UCSD-AML1 (cell line): ENCODE data around the gene APMAP.

Experiments used
- DNase-seq: peaks from one replicate; lab custom pipeline; 2025; ENCODE audit not compliant: unreplicated experiment; lab: John Stamatoyannopoulos, UW

APMAP gene

DNA sequence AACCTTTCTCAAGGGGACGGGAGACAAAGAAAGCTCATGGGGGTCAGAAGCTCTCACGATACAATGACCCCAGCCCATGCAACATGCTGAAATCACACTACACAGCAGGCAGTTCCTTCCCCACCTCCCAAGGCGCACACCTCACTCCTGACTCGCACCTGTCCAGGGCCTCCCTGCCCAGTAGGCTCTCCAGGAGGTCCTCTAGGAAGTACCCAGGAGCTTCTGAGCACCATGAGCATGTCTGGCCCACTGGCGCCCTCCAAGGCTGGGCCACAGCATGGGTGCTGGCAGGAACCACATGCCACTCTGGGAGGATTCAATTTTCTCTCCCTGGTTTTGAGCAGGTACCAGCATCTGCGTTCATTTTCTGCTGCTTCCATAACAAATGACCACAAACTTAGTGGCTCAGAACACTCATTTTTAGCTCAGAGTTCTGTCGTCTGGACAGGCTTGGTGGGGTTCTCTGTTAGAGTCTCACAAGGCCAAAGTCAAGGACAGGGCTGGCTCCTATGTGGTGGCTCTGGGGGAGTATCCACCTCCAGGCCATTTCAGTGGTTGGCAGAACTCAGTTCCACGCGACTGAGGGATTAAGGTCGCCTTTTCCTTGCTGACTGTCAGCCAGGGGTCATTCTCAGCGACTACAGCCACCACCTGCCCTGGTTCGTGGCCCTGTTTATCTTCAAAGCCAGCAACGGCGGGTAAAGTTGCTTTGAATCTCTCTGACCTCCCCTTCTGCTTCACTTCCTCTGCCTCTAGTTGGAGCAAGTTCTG lies 32.7 kb upstream of the APMAP start:
- DNase-seq, result no peak

DNA sequence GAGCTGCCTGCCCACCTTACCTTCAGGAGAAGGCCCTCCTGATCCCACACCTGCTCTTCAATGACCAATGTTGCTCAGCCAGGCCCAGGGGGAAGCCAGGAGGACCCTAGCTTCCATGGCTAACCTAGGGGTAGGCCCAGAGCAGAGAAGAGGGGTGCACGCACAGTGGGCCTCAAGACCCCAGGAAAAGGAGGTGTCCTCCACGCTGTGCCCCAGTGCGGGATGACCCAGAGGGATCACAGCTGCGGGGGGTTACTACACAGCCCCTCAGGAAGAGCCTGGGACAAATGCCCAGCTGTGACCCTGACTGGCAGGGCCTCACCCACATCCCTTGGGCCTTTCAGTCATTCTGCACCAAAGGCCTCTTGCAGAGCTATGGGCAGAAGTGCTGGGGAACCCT lies 31.6 kb upstream of the APMAP start:
- DNase-seq, result no peak

DNA sequence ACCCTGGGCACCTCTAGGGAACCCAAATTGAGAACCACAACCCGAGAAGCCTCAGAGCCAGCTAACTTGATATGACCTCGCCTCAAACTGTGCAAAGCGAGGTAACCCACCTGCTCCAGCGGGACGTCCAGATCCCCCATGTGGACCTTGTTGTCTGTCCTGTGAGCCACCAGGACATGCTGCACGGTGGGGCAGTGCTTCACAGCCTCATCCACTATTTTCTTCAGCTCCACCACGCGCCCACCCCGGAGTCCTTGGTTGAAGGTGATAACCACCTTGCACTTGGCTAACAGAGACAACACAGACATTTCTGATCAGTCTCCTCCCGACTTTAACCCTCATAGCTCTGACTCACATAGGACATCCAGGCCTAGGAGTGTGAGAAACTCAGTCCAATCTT lies 30.8 kb upstream of the APMAP start:
- no peak for DNase-seq

DNA sequence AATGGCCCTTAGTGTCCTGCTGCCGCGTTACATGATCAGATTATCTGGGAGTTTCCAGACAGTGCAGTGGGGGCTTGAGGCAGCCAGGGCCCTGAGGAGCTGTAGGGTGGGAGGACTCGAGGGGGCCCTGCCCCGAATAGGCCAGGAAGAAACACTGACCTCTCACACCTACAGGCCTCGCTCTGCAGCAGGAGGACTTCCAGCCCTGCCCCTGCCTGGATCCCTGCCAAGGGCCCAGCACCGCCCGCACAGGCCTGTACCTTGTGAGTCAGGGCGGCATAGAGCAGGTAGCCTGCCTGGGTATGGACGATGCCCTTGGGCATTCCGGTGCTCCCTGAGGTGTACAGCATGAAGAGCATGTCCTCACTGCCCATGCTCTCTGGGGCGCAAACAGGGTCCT lies 30.1 kb upstream of the APMAP start:
- DNase-seq, result no peak

DNA sequence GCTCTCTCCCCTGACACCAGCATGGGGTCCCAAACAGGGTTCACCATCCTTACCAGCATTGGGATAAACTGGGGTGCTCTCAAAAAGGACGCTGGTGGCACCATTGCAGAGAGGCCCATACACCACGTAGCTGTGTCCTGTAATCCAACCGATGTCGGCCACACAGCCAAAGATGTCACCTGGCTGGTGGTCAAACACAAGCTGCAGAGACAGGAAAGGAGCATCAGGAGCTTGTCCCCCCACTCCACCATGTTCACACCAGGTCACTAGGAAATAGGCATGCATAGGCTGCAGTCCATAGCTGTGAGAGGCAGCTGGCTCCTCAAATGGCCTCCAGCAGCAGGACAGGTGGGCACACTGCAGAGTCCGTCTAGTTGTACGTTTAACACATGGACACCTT lies 28.8 kb upstream of the APMAP start:
- no peak for DNase-seq

DNA sequence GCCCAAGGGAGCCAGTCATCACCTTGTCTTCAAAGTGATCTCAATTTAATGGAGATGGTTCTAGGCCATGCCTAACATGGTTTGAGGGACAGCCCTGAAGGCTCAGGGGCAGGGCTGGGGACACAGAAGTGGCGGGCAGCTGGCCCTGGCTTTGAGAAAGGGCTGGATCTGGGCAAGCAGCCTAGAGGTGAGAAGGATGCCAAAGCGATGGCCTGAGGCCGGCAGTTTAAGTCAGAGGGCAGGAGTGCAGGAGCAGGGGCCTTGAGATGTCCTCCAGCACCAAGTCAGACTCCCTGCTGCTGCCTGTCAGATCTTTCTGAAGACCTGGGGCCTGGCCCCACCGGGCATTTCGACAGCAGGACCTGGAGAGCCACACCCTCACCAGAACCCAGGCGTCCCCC lies 28.4 kb upstream of the APMAP start:
- DNase-seq, result no peak

DNA sequence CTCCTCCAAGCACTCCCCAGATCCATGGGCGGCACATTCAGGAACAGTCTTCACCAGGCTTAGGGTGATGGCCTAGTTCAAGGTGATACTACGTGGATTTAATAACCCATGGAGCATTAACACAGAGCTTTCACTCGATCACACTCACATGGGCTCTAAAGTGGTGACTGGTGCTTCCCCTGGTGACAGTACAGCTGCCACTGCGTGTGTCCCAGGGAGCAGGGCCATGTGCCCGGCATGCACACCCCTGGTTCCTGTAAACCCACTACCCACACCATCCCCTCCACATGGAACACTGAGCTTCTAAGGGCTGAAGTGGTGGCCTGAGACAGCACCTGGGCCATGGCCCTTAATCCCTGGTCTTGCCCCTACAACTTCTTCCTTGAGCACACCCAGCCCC lies 27.8 kb upstream of the APMAP start:
- no peak for DNase-seq

DNA sequence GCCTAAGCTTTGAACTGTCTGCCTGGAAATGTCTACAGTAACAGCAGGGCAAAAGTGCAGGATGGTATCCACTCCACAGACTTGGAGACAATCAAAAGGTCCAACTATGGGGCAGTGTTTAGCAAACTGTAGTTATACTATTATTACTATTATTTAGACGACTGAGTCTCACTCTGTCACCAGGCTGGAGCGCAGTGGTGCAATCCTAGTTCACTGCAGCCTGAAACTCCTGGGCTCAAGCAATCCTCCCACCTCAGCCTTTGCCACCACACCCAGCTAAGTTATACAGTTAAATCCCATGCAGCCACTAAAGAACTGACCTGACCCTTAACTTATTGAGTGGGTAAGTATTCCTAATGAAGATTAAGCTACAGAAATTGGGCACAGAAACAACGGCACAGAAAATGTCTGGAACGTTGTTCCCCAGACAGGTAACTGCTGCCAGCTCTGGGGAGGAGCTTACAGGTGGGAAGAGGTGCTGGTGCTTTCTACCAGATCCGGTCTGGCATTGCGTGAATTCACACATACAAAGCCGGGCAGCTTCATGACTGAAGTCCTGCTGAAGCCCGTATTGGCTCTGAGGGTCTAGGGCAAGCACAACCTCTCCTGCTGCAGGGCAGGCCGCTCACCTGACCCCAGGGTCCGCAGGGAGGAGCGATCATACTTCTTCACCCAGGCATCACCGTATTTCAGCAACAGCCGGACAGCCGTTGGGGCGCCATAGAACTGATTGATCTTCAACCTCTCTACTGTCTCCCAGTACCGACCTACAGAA lies 27.0 kb upstream of the APMAP start:
- DNase-seq, result no peak

DNA sequence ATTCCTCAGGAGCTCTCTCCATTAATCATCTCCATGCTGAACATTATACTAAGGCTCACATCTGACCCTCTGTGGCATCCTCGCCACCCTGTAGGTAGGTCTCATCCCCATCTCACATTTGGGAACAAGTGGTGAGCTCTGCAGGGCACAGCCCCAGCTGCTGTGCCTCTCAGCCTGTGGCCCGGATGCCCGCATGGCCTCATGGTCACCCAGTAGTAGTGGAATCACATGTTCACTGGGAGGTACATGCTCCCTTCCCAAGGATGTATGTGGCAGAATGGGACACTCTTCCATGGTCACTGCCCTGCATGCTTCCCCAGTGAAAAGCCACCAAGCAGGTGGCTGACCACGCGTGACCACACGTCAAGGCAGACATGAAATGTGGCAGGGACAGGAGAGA lies 26.3 kb upstream of the APMAP start:
- DNase-seq, result no peak

DNA sequence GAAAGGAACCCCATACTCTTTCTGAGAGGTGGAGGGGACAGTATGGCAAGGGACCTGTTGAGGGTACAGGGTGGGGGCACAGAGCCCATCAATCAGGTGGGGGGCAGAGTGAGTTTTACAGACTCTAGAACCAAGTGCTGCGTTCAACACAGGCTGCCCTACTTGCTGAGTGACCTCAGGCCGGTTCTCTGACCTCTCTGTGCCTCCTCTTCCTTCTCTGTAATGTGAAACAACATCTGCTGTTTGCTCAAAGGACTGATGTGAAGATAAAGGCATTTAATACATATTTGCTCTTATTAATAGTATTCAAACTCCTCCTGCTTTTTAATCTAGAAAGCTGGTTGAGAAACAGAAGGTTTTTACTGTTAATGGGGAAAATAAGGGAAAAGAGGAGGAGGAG lies 25.9 kb upstream of the APMAP start:
- no peak for DNase-seq

DNA sequence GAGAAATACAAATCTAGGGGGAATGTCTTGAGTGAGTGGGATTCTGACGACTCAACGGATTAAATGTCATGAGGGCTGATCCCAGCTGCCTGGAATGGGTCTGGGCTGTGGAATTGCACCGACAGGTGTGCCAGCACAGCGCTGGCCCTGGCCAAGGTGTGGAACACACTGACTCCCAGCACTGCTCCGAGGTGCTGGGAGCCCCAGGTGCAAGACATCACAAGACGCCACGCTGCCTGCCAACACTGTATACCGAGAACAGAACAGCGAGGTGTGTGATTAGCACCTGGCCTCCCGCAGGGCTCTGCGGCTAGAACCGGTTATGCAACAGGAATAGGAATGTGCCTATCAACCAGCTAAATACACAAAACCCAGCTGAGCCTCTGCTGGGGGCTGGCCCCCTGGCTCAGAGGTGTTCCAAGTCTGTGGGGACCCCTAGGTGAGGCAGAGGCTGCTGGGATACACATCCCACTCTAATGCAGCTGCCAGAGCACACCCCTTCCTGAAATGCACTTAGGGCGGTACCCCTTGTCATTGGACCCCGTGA lies 24.8 kb upstream of the APMAP start:
- DNase-seq, result no peak

DNA sequence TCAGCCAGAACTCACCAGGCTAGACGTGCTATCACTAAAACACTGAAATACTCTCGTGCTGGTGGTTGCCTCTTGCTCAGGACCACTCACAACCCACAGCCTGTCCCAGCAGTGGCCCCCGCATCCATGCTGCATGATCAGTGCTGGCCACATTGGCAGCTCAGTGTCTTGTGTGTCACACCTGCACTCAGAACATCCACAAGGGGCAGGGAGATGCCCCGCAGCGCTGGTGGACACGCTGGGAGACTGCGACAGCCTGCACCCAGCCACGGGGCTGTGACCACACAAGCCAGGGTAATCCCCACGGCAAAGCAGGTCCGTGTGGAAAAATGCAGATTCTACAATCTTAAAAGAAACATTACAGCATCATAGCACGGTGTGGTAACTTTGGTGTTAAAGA lies 23.9 kb upstream of the APMAP start:
- no peak for DNase-seq

DNA sequence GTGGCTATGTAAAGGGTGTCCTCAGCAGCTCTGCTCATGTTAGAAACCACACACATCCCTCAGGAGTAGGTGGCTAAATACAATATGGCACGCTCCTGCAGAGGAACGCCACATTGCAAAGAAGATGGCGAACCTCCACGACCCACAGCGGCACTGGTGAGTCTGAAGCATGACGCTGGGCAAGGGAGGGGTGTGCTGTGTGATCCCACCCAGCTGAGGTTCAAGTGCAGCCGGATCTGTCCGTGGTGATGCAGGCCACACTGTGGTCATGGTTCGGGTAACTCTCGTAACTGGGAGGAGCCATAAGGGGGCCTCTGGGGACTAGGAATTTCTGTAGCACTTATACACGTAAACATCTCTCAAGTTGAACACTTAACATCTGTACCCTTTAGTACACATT lies 23.4 kb upstream of the APMAP start:
- no peak for DNase-seq

DNA sequence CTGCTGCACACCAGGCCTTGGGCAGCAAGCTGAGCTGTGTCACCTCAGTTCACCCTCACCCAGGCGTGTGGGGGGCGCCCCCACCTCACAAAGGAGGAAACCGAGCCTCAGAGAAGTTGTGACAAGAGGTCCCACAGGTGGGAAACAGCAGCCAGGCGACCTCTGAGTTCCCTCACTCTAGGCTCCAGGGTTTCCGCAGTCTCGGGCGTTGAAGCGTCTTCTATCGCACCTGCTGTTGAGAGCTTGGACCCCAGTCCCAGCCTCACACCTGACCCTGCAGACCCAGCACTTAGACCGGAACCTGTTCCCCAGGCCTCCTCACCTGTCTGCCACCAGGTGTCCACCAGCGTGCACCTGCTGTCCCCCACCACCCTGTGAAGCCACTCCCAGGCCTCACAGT lies 22.3 kb upstream of the APMAP start:
- no peak for DNase-seq

DNA sequence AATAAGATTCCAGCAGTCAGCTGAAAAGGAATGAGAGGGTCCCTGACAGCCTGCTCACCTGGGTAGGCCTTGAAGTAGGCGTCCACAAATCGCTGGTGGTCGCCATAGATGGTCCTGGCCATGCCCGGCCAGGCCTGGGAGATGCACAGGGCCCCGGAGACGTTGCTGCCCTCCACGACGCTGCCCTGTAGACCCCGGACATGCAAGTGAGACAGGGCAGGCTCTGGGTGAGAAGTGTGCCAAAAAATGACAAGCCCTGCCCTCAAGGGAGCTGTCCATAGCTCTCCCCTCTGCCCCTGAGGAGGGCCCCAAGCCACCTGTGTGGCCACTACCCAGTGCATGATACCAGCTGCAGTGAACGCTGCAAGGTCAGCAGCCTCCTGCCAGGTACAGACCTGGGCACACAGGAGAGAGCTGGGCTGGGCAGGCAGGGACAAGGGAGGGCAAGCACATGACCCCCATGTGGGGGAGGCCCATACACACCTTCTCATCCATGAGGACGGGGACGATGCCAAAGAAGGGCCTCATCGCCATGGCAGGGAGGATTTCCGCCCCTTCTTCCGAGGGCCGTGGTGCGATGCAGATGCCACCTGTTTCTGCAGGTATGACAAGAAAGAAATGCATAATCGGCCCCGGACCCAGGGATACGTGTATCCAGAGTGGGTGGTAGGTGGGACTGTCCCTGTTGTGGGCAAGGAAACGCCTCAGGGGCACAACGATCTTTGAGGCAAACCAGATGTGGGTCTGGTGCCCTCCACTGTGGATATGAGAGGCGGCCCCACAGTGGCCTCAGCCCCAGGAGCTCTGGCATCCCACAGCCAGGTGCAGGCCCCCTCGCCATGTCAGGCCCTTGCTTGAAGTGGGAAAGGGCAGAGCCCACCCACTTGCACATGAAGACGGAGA lies 21.2 kb upstream of the APMAP start:
- DNase-seq, result no peak

DNA sequence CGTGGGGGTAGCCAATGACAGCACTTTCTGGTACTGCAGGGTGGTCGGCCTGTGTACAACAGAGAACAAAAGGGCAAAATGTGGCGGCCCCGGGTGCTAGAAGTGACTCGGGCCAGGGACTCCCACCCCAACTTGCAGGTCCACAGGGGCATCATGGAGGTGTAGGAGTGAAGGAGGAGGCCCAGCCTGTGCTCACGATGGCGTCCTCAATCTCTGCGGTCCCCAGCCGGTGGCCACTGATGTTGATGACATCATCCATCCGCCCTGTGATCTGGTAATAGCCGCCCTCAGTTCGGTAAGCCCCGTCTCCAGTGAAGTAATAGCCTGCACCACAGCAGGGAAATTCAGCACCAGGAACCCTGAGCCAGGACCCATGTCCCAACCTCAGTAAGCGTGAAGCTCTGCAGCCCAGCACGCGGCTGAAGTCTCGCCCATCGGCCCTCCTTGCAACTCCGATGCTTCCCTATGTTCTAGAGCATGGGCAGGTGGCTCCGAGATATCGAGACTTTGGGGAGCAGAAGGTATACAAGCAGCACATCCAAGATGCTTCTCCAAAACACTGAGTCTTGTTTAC lies 20.2 kb upstream of the APMAP start:
- DNase-seq, result no peak

DNA sequence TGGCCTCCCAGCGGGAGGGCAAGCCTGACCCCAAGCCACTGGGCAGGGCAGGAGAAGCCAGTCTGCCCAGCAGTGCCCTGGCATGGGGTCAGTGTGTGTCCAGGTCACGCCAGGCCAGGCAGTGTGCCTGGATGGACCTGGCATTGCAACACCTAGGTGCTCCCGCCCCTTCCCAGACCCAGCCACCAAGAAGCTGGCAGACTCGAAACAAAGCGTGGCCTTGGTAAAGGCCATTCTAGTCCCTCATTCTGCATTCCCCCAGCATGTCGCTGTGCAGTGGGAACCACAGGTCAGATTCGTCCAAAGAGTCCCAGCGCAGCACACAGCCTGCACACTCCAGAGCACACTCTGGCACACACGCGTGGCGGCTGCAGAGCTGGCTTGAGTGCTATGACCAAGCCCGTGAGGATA lies 19.3 kb upstream of the APMAP start:
- no peak for DNase-seq

DNA sequence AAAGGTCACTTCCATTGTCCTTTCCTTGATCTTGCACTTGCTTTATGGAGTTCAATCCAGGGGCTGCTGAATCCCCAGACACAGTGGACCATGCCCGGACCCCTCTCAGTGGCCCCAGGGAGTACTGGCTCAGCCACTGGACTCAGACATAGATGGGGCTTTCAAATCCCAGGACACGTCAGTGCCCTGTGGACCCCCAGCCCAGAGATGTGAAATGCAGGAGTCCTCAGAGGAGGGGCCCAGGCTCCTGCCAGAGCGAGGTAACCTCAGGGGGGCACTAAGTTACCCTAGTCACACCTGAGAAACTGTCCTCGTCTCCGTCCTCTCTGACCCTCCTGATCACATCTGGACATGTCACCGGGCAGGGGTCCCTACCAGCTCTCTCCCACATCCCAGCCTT lies 18.7 kb upstream of the APMAP start:
- no peak for DNase-seq

DNA sequence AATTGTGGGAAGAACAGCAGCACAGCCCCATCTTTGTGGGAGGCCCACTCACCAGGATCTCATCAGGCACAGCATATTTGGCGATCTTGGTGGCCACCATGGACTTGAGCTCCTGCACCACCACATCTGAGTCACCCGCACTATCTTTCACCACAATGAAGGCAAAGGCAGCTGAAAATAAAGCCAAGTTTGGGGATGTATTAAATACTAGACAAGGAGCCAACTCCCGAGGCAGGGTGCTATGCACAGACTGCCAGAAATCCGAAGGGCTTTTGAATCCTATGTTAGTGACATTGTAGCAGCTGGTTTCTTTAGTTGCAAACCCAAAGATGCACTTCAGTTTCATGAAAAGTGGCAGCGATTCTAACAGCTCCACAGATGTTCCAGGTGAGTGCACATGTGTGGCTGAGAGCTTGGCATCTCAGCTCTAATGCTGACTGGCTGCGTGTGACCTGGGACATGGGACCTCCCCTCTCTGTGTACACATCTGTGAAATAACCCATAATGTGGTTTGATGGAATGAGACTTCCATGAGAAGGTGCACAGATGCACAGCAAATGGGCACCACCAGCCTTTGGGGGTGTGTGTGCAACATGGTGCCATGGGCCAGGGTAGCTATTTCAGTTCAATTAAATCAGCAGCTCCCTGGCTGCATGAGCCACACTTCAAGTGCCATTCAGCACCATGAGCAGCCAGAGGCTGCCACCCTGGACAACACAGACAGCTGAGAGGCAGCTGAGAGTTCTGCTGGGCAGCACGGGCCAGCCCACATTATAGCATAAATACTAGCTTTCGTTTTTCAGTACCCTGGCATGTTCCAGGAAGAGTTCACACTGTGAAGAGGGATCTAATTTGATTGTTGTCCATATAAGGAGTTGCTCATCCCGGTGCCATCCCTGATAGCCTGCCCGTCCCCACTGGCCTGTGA lies 16.9 kb upstream of the APMAP start:
- DNase-seq, result no peak
